GM03348 (cell line): ENCODE data around the gene SLC13A5.
"Not testable (repeated sequence)": the region's sequence is repeated elsewhere in the genome, so short reads cannot be mapped to it uniquely, and the experiment has no call there.

Source experiments
- DNase-seq: peaks from one replicate; pipeline ENCODE4 v3.0.0; 2012; ENCODE audit warnings: low spot score

Gene SLC13A5

DNA sequence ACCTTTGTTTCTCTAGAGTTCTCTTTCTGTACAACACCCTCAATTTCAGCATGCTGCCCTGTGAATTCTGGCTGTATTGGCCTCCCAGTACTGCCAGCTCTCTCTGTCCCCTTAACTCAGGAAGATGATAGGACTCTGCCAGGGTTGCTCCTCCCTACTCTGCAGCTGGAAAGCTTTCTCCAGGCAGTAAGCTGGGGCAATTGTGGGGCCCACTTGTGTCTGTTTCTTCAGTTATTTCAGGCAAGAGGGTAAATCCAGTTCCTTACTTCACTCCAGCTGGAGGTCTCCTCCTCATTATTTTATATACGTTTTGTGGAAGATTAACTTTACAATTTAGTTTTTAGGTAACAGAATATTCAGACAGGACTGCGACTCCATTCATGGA, 51.7 kb downstream of the SLC13A5 start:
- DNase-seq = peak; percentile 2

DNA sequence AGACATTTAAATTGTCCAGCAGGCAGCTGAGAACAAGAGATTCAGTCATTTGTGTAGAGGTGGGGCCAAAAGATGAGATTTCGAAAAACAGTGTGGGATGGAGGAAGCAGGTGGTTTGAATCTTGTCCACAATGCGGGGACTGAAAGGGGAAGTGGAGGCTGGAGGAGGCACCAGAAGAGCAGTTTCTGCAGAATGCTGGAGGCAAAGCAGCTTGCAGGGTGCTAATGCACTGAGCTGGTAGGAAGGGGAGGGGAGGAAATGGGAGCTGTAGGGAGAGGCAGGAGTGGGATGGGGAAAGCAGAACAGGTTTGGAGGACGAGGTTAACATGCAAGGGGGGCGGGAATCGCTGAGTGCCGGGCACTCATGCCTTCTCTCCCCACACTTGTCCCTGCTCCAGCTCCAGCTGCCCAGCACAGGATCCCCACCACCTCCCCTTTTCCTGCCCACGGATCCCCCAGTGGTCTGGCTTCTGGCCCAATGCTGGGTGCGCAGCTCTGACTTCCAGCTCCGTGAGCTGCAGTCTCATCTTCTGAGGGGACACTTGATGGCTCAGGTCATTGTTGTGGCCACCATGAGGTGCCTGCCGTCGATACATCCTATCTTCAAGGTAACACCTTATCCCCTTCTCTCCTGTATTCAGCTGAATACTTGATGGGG, 52.2 kb downstream of the SLC13A5 start:
- peak; percentile 4 for DNase-seq

DNA sequence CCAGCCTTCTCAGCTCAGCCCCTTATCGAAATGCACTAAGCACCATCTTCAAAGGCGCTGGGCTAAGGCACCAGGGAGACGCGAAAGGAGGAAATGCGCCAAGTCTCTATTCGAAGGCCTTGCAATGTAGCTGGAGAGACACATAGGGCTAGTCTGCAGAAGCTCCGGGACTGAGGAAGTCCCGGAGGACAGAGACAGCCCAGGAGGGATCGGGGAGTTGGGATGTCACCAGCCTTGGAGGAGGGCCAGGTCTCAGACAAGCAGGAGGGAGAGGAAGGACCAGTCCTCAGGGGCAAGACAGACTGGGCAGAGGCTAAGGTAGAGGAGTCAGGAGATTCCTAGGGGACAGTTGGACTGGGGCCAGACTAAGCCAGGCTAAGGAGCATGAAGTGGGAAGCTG, 53.1 kb downstream of the SLC13A5 start:
- no peak for DNase-seq

DNA sequence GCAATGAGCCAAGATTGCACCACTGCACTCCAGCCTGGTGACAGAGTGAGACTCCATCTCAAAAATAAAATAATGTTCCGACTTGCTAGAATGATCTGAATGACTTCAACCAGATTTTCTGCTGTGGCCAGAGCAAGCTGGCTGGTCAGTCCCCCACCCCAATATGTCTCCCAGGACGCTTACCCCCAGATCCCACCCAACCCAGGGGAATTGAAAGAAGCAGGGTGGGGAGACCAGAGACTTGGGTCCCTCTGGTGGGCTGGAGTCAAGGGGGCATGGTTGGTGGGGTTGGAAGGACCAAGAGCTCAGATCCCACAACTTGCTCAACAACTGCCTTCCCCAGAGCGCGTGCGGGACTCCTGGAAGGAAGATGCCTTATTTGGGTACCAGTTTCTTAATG, 54.8 kb downstream of the SLC13A5 start:
- not testable (repeated sequence) for DNase-seq

DNA sequence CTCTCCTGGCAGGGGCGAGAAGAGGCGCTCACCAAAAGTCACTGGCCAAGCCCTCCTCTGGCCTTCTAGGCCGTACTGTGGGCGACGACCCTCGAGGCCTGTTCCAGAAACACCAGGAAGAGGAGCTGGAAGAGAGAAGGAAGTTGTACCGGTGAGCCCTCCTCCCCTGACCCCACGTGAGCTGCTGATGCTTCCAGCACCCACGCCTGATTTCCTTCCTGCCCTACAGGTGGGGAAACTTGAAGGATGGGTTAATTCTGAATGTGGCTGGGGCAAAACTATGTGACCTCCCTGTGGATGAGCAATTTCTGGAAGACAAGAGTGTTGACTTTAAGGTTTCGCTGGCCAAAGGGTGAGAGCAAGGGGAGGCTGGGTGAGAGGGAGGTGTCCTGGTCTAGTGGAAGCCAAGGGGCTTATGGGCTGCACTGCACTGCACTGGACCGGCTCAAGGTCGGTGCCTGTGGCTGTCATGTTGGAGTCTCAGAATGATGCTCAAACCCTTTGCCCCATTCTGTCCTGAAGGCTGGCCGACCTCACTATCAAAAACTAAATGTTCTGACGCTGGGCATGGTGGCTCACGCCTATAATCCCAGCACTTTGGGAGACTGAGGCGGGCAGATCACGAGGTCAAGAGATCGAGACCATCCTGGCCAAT, 55.4 kb downstream of the SLC13A5 start:
- DNase-seq = no peak

DNA sequence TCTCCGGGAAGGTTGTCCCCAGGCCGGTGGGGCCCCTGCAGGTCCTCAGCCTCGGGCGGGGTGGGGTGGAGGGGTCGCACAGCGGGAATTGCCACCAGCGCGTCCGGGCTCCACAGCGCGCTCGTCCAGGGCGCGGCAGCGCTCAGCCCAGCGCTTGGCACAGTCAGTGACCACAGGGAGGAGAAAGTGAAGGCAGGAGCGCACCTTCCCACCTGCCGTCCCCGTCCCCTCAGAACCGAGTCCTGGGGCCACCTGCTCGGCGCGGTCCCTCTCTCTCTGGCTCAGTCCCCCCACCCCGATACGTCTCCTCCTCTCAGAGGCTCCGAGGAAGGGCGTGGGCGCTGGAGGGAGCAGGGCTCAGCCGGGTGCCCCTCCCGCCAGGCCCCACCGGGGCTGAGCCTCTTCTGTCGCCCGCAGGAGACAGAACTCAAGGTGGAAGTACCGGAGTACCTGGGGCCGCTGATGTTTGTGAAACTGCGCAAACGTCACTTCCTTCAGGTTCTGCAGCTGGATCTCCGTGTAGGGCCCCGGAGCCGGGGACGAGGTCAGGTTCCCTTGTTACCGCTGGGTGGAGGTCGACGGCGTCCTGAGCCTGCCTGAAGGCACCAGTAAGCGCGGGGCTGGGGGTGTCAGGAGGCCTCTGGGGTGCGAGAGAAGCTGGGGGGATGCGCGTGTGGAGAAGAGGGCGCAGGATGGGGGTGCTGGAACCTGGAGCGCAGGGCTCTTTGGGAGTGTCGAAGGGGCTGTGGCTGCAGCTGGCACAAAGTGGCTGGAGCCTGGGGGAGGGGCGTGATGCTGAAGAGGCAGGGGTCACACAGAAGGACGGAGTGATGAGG, 56.2 kb downstream of the SLC13A5 start:
- DNase-seq = not testable (repeated sequence)

DNA sequence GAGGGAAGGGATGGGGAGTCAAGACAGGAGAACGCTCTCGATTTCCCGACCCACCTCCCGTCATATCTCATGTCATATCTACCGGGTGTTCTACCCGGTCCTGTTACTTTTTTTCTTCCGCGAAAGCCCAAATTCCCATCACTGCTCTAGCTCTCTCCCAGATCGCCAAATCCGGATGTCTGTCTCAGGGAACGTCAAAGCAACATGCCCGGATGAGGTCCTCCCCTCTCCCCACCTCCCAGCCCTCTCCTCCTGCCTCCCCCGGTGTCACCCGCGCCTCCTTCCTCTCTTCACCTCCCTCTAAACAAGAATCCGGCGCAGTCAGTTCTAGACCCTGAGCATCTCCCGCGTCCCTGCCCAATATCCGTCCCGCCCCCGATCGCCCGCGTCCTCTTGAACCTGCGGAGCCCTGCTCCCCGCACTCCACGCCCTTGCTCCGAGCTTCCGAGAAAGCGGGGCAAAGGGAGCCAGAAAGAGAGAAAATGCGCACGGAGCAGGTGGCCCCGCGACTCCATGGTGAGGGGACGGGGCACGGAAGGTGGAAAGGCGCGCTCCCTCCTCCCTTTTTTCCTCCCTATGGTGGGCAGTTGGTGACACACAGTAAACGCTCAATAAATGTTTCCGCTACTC, 57.3 kb downstream of the SLC13A5 start:
- not testable (repeated sequence) for DNase-seq

DNA sequence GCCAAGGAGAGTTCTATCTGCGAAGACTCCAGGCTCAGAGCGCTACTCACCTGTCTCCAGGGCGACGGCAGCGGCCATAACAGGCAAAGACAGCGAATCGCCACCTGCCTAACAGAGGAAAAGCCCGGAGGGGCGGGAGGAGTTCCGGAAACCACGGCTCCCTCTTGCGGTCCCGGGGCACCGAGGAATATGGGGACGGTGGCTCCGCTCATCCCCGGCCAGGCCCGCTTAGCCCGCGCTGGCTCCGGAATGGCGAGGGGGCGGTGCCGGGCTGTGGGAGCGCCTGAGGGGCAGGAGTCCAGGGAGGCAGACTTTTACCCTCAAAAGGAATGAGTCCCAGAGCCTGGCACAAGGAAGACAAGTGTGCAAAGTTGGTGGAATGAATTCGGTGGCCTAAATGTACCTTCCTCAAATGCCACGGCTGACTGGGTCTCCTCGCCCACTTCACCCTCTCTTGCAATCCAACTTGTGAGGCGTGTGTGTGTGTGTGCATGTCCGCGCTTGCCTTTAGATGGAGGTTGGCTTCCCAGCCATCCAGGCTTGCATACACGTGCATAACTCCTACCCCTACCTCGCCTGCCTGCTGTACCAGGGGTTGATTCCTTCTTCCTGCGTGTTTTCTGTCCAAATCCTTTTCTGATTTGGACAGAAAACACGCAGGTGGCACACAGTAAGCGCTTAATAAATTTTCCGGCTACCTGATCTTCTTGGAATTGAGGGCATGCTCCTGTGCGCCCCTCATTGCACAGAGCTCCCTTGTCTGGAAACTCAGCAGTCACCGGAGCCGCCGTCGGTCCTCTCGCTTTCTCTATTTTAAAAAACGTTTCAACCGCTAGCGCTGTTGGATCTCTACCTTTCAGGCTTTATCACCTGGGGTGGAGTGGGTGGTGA, 58.1 kb downstream of the SLC13A5 start:
- DNase-seq = no peak

DNA sequence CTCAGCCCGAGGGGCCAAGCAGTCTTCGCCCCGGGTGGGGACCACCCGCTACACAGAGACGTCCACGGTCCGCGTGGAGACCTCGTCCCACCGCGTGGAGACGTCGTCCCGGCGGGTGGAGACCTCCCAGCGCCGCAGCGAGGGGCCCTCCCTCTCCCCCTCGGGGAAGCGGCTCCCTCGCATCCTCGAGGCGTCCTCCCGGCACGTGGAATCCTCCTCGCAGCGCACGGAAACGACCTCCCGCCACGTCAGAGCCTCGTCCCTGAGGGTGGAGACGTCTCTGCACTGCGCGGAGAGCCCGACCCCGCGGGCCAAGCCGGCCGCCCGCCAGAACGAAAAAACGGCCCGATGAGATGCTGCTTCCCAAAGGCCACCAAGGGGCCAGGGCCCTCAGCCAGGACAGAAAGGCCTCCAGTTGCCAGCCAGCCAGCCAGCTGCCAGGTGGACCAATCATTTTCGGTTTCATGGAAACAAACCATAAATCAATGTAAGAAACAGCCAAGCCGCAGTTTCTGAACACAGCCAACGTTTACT, 61.2 kb downstream of the SLC13A5 start:
- peak; percentile 59 for DNase-seq

DNA sequence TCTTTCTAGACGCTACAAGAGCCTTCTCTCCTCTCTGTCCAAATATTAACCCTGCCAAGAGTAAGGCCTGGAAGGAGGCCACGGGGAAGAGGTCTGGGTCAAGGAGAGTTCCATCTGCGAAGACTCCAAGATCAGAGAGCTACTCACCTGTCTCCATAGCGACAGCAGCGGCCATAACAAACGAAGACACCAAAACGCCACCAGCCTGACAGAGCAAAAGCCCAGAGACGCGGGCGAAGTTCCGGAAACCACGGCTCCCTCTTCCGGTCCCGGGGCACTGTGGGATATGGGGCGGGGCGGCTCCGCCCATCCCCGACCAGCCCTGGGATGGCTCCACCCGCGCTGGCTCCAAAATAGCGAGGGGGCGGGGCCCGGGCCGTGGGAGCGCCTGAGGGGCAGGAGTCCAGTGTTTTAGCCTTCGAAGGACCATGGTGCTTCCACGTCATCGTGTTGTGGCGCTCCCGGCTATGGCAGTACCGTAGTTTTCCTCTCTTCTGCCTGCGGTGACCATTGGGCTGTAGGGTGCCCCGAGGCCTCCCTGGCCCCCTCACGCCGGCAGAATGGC, 61.7 kb downstream of the SLC13A5 start, which contains the start of the genes C17orf100 and MED31:
Gene C17orf100 (plus strand): TSS at position 409 of the 565 bp plus-strand sequence. CDS start 152 bp downstream, at position 561.
Gene MED31 (minus strand): TSS at position 252 of the 565 bp plus-strand sequence. CDS start 77 bp downstream, at position 175.
- peak; percentile 99 for DNase-seq

DNA sequence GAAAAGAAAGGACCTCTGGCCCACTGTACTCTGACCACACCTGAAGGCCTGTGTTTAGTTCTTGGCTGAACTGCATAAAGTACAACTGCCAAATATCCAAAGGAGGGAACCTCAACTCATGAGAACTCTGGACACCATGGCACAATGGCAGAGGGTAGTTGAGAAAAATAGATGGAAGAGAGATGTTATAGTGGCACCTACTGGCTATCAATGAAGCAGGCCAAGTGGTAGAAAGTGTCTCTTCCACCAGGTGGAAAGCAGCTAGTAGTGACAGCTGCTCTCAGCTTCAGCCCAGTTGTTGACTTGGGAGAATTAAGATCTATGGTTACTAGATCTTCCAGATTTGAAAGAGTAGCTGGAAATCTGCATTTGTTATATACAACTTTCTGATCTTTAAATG, 65.0 kb downstream of the SLC13A5 start:
- no peak for DNase-seq

DNA sequence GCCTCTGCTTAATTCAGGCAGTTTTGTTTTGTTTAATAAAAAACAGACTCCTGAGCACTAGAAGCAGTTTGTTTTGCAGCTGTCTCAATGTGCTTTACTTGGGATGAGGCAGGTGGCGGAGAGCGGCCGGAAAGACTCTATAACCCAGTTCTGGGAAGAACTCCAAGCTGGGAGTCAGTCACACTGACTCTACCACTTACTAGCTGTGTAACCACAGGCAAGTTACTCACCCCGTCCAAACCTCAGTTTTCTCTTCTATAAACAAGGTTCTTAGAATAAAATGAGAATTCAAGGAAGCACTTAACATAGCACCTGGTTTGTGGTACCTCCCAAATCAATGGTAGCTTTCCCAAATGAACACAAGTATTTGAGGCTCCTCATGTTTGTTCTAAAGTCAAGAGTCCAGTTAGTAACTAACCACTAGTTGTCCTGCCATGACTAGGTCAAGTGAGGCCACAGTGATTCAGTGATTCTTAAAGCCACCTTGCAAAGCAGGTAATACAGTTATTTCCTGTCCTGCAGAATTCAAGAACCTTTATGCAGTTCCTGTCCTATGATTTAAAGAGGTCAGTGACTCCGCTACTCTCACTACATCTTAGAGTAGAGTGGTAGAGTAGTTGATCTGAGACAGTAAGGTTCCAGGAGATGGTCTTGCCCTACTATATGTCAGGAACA, 69.6 kb downstream of the SLC13A5 start:
- DNase-seq = peak; percentile 64

DNA sequence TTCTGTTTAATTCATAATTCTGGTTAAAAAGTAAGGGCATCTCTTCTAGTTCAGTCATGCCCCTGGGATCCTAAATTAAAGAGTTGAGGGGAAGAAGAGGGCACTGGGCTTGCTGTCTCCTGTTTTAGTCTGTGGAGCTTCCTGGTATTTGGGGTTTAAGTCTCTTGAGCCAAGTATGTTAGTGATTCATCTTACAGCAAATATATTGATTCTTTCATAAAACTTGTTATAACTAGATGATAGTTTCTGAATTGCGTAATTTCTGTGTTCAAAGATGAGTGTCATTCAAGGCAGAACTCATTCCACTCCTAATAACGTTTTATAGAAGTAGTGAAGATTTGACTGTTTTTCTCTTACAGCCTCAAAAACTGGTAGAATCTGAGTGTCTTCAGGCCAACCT, 70.6 kb downstream of the SLC13A5 start:
- DNase-seq = no peak

DNA sequence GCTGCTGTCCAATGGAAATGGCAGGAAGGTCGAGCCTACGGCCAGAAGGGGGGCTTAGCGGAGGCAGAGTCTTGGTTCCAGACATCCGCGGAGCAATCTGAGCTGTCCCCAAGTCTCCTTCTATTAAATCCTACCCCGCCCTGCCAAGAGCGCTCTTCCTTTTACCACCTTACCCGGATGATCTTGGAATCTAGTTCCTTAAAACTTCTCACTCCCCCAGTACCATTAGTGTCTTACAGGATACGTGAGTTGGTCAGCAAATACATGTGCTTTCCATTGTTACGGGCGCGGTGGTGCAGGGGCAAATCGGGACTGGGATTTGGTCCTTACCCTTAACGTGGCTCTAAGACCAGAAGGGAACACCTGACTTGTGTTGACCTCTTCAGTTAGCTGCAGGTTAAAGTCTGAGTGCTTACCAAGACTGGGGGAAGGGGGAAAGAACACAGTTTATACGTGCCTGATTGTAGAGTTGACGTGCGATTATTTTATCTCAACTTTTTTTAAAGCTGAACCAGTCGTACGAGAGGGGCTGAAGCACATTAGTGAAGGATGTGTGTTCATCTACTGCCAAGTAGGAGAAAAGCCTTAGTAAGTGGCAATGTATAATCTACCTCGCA, 71.8 kb downstream of the SLC13A5 start:
- DNase-seq = no peak

DNA sequence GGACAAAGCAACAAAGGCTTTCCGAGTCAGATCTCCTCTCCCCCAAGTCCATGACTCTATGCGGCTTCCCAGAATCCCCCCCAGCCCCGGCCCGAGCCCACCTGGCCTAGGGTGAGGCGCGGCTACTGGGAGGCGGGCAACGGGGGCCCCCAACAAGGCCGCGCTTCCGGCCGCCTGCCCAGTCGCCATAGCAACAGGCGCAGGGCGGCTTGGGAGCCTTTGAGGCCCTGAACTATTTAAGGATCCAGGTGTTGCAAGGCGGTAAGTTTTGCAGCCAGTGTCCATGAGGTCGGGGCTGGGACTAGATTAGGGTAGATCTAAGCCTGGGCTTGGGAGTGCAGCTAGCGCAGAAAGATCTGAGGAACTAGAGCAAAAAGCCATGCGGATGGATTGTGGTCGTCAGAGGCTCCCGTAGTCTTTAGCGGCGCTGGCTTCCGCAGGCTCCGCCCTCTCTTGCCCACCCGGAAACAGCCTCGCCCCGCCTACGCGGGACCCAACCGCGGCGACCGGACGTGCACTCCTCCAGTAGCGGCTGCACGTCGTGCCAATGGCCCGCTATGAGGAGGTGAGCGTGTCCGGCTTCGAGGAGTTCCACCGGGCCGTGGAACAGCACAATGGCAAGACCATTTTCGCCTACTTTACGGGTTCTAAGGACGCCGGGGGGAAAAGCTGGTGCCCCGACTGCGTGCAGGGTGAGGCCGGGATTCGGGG, 72.5 kb downstream of the SLC13A5 start, which contains the start of the genes KIAA0753 and TXNDC17:
Gene KIAA0753 (minus strand): TSS at position 176 of the 711 bp plus-strand sequence. CDS start 5,608 bp downstream, outside the sequence.
Gene TXNDC17 (plus strand): TSS at position 525 of the 711 bp plus-strand sequence. CDS start 23 bp downstream, at position 548.
- DNase-seq = peak; percentile 95

DNA sequence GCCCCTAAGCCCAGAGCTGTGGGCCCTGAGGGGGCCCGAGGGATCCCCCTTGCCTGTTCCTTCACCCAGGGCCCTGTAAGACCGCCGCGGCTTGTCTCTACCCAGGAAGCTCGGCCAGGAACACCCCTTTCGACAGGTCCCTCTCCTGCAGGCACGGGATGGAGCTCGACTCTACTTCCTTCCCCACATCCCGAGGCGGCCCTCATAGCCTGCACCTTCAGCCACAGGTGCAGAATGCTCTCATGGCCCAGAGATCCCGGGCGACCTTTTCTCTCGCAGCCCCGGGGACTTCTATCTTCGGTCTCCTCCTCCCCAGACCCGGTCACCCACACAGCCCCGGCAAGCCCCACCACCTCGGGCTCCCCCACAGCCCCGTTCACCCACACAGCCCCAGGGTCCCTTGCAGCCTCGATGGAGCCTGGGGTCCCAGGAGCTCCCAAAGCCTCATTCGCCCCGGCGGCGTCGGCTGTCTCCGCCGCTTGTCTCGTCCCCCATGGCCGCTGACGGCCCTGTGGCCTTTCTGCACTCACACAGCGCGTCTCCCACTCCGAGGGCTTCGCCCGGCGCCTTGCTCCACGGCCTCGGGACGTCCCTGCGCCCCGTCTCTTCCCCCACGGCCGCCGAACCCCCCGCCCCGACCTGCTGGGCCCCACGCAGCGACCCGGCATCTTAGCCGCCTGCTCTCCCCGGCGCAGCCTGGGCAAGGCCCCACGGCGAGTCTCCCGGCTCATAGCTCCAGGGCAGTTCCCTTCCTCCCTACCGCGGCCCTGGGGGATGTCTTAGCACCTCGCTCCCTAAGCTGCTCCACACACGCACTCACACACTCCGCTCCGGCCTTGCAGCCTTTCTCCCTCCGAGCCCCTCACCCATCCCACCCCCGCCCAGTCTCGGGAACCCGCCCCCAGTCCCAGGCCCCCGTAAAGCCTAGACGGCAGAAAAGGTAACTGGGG, 73.3 kb downstream of the SLC13A5 start:
- DNase-seq = peak; percentile 69

DNA sequence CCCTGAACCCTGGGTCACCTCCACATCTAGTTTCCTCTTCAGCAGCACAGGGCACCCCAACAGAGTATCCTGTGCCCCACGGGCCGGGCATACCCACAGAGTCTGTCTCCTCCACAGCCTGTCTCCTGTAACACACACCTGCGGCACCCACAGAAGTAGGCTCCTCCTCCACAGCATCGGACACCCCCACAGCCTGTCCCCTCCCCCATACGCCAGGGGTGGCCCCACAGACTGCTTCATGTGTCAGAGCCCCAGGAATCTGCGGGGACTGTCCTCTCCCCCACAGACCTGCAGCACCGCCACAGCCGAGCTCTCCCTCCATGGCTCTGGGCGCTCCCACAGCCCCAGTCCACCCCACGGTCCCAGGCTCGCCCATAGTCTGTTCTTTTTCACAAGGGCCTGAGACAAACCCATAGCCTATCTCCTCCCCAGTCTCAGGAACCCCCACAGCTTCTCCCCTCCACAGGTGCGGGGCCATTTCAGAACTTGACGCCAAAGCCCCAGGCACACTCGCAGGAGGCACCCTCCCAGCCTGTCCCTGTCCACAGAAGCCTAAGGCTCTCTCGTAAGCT, 74.1 kb downstream of the SLC13A5 start:
- DNase-seq = no peak
